Endodermal cell (in vitro differentiated cells): ENCODE measurements around the gene PTPRU. TPM values are rescaled to one million over a fixed set of nuclear protein-coding genes. Genes with fewer than 3 reads are reported as not detected.

Experiments
- DNase-seq: peaks from one replicate; pipeline ENCODE4 v3.0.0-alpha.2; 2017
- H3K27ac ChIP-seq: 2 replicates; pipeline ENCODE4 v1.5.1; 2013; ENCODE audit warnings: mild to moderate bottlenecking, low read depth, low read length, moderate library complexity
- H3K27me3 ChIP-seq: 2 replicates; pipeline ENCODE4 v1.6.1; 2013; ENCODE audit warnings: mild to moderate bottlenecking, low read length, moderate library complexity; ENCODE audit not compliant: insufficient read depth, control insufficient read depth, poor library complexity, severe bottlenecking
- H3K36me3 ChIP-seq: 2 replicates; pipeline ENCODE4 v1.7.0; 2013; ENCODE audit warnings: mild to moderate bottlenecking, low read length, moderate library complexity; ENCODE audit not compliant: control insufficient read depth, insufficient read depth
- H3K4me1 ChIP-seq: one replicate; pipeline ENCODE4 v1.7.0; 2013; ENCODE audit warnings: low read length; ENCODE audit not compliant: control insufficient read depth, insufficient read depth
- H3K4me3 ChIP-seq: 2 replicates; pipeline ENCODE4 v1.5.1; 2013; ENCODE audit warnings: mild to moderate bottlenecking, low read length, moderate library complexity
- H3K9ac ChIP-seq: 2 replicates; pipeline ENCODE4 v1.6.1; 2013; ENCODE audit warnings: mild to moderate bottlenecking, low read length, moderate library complexity; ENCODE audit not compliant: poor library complexity, severe bottlenecking; ENCODE audit errors: extremely low read depth
- H3K9me3 ChIP-seq: 2 replicates; pipeline ENCODE4 v1.6.1; 2013; ENCODE audit warnings: mild to moderate bottlenecking, low read length, moderate library complexity; ENCODE audit not compliant: control insufficient read depth
- H3K27ac Mint-ChIP-seq: 2 replicates; pipeline ENCODE4 v1.8.0; 2020; ENCODE audit warnings: mixed read lengths
- H3K27me3 Mint-ChIP-seq: 2 replicates; pipeline ENCODE4 v1.8.0; 2021; ENCODE audit warnings: mild to moderate bottlenecking, mixed read lengths; ENCODE audit not compliant: insufficient read depth
- H3K36me3 Mint-ChIP-seq: 2 replicates; pipeline ENCODE4 v1.8.0; 2020; ENCODE audit warnings: low read depth, mixed read lengths
- H3K4me1 Mint-ChIP-seq: 2 replicates; pipeline ENCODE4 v1.8.0; 2020; ENCODE audit warnings: mixed read lengths
- H3K4me3 Mint-ChIP-seq: 2 replicates; pipeline ENCODE4 v1.8.0; 2020; ENCODE audit warnings: mild to moderate bottlenecking, moderate library complexity, mixed read lengths
- H3K9me3 Mint-ChIP-seq: 2 replicates; pipeline ENCODE4 v1.8.0; 2020; ENCODE audit warnings: mild to moderate bottlenecking, mixed read lengths
- WGBS, 2 experiments: methylation state at CpG; one replicate each; pipeline versions ENCODE4 v1.1.5 to v1.1.7; 2013; ENCODE audit warnings: missing lambda C conversion rate in 2 of 2, mixed read lengths in 1 of 2; ENCODE audit not compliant: insufficient coverage in 1 of 2, insufficient read length in 1 of 2; 5-methylcytosine and 5-hydroxymethylcytosine counted together
- total RNA-seq, 2 donors: library from RNA; stranded (reverse); fragmentation: NEBNext Ultra II Directional in 1 of 2; extraction: Animal tissue kit (Norgen Biotek cat#: 25700) in 1 of 2; gene quantifications; 2 replicates in 1 of 2; 3 replicates in 1 of 2; pipeline ENCODE4 v1.2.1, GENCODE V29; 2021
- TF ChIP-seq, protein P1 (sequence below): fragments of 200-600 bp; sonication (generic); conservative IDR thresholded peaks from 2 replicates; pipeline ENCODE4 v1.5.0; 2021; ENCODE audit warnings: antibody characterized with exemption, mild to moderate bottlenecking

Gene PTPRU
- total RNA-seq, 2 donors from 2014 or later: 49.8 to 73.1 TPM

DNA sequence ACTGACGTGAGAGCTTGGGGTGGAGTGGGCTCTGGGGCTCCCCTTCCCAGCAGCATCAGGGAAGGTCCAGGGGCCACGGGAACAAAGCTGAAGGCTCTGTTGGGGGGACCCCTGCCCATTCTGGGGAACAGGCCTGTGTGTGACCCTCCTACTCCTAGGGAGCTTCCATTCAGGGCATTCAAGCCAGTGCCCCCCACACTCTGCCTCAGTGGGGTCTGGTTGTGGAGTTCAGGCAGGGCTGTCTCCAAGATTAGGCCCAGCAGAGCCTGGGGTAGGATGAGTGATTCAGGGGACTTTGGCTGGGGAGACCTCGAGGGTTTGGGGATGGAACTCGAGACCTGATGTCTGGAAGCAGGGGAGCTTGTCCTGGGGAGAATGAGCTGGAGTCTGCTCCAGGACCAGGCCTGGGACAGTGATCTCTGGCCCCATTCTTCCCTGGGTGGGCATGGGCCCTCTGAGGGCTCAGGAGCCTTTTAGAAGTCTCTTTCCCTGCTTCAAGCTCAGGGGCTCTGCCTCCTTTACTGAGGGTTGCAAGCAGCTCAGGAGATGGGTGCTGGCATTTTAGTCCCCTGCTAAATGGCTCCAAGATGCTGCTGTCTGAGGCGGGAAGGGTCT, 81.7 kb downstream of the PTPRU start:
- Histone ChIP-seq H3K9me3 (no peaks in the 10 kb centered on the region), H3K27me3 (no peaks in the 10 kb centered on the region), H3K9ac (no peak overlapping the region), H3K4me3 (no peak overlapping the region), H3K27ac (no peak overlapping the region), H3K4me1 (no peaks in the 10 kb centered on the region), H3K36me3 (no peaks in the 10 kb centered on the region)
- TF ChIP-seq, protein P1, sequence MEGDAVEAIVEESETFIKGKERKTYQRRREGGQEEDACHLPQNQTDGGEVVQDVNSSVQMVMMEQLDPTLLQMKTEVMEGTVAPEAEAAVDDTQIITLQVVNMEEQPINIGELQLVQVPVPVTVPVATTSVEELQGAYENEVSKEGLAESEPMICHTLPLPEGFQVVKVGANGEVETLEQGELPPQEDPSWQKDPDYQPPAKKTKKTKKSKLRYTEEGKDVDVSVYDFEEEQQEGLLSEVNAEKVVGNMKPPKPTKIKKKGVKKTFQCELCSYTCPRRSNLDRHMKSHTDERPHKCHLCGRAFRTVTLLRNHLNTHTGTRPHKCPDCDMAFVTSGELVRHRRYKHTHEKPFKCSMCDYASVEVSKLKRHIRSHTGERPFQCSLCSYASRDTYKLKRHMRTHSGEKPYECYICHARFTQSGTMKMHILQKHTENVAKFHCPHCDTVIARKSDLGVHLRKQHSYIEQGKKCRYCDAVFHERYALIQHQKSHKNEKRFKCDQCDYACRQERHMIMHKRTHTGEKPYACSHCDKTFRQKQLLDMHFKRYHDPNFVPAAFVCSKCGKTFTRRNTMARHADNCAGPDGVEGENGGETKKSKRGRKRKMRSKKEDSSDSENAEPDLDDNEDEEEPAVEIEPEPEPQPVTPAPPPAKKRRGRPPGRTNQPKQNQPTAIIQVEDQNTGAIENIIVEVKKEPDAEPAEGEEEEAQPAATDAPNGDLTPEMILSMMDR: no peak
- 91 to 100% methylated on average over 1 to 5 of the region's 5 CpGs for WGBS, 2 experiments
- Mint-ChIP-seq H3K27me3 (no peaks in the 10 kb centered on the region), H3K27ac (no peak overlapping the region), H3K9me3 (no peaks in the 10 kb centered on the region), H3K36me3 (peaks cover 41% of the 10 kb centered on the region), H3K4me1 (no peaks in the 10 kb centered on the region), H3K4me3 (no peak overlapping the region)
- DNase-seq: no peak

DNA sequence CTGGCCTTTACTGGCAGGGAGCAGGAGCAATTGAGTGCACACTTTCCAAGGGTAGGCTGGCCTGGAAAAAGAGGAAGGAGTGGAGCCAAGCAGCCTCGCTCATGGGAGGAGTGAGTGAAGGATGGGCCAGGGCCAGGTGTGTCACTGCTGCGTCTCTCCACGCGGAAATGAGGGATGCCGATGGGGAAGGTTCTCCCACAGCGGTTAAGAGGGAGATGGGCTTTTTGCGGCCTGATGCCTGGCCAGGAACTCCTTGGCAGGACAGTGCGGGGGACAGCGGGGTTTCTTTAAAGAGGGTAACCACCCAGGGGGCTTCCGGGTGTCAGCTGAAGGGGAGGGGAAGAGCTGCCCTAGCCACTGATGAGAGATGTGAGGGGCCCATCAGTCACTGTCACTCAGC, 82.4 kb downstream of the PTPRU start:
- TF ChIP-seq, protein P1: no peak
- no peaks in the 10 kb centered on the region for H3K27me3 ChIP-seq
- Mint-ChIP-seq H3K36me3 (peaks cover 41% of the 10 kb centered on the region), H3K4me1 (no peaks in the 10 kb centered on the region), H3K27me3 (no peaks in the 10 kb centered on the region), H3K27ac (no peak overlapping the region), H3K4me3 (no peak overlapping the region), H3K9me3 (no peaks in the 10 kb centered on the region)
- H3K27ac ChIP-seq: no peak overlapping the region
- no peaks in the 10 kb centered on the region for H3K9me3 ChIP-seq
- no peak for DNase-seq
- no peak overlapping the region for H3K4me3 ChIP-seq
- WGBS, 2 experiments: 87 to 93% methylated on average over 9 to 10 of the region's 10 CpGs
- H3K4me1 ChIP-seq: no peaks in the 10 kb centered on the region
- H3K36me3 ChIP-seq: no peaks in the 10 kb centered on the region
- no peak overlapping the region for H3K9ac ChIP-seq

DNA sequence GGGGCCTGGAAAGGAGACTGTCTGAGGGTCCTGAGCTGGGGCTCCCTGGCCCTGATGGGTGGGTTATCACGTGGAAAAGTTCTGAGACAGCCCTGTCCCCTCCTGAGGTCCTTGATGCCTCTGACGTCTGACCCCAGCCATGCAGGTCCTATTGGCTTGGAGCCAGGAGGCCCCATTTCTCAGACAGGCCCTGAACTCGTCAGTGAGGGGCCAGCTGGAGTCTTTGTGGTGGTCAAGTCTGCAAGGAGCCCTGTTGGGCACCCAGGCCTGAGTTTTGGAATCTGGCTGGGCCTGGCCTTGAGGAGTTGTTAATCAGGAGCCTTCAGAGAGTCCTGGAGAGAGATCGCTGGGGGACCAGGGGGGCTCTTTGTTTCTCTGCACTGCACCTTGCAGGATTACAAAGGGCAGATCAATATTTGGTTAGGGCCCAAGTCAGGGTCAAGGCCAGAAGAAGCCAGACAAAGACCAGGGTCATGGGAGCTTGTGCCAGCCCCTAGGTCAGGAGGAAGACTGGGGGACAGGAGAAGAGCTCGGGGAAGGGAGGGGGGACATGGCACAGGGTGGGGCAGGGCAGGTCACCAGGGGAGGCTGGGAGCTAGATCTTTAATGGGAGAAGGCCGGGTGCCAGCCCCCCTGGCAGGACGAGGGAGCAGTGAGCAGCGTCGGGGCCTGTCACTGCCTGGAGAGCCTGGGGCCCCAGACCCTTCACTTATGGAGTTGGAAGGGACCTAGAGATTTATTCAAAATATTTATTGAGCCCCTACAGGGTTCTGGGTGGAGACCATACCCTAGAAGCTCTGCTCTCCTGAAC, 83.2 kb downstream of the PTPRU start:
- Histone ChIP-seq H3K27me3 (no peaks in the 10 kb centered on the region), H3K36me3 (no peaks in the 10 kb centered on the region), H3K4me1 (no peaks in the 10 kb centered on the region), H3K9ac (no peak overlapping the region), H3K9me3 (no peaks in the 10 kb centered on the region), H3K27ac (no peak overlapping the region), H3K4me3 (no peak overlapping the region)
- peaks cover 4% of the 10 kb centered on the region for H3K4me1 Mint-ChIP-seq
- no peaks in the 10 kb centered on the region for H3K9me3 Mint-ChIP-seq
- no peak for DNase-seq
- H3K27me3 Mint-ChIP-seq: no peaks in the 10 kb centered on the region
- TF ChIP-seq, protein P1: no peak
- 89 to 90% methylated on average over 2 to 9 of the region's 9 CpGs for WGBS, 2 experiments
- peaks cover 39% of the 10 kb centered on the region for H3K36me3 Mint-ChIP-seq
- H3K4me3 Mint-ChIP-seq: no peak overlapping the region
- peak overlapping the region; percentile 40 for H3K27ac Mint-ChIP-seq
